ENCODE data around the gene LRRC57.

The LRRC57 gene

DNA sequence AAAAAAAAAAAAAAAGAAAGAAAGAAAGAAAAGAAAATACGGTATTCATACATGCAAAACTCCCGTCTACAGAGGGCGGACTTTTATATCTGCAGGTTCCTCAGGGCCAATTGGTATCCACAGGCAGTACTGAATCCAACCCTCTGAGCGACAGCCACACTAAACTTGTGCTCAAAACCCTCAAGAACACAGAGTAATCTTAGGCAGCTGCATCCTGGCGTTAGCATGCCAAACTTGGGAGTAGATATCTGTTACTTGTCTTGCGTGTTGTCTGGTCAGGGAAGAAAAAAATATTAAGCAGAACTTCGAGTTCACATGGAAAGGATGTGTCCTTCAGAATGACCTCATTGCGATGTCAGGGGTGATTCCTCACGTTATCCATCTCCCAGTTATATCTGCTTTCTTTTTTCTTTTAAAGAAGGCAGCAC, 40.3 kb downstream of the LRRC57 start:
- Mint-ChIP-seq H3K9me3 (no peaks in the 10 kb centered on the region), H3K4me1 (peaks cover 13% of the 10 kb centered on the region), H3K4me3 (no peak overlapping the region), H3K27ac (no peak overlapping the region), H3K36me3 (peaks cover 58% of the 10 kb centered on the region)
- DNase-seq (ENCODE audit: low spot score in 2 of 2) (no peak), ATAC-seq (no peak)

DNA sequence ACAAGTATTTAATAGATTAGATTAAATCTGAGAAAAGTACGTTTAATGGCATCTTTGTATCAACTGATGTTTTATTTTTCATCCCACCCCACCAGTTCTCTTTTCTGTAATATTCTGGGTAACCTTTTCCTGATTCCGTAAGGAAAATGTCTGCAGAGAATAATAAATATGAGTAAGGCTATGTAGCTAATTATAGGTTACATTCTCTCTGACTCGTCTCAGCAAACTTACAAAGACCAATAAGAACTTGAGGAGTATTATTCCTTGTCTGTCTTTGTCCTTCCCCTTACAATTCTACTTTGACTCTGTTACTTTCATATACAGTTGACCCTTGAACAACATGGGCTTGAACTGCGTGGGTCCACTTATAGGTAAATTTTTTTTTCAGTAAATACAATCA, 41.1 kb downstream of the LRRC57 start:
- no peak overlapping the region for H3K4me3 Mint-ChIP-seq
- DNase-seq (ENCODE audit: low spot score in 2 of 2) (no peak), ATAC-seq (no peak)
- H3K9me3 Mint-ChIP-seq = no peaks in the 10 kb centered on the region
- peaks cover 13% of the 10 kb centered on the region for H3K4me1 Mint-ChIP-seq
- H3K36me3 Mint-ChIP-seq = peaks cover 51% of the 10 kb centered on the region
- no peak overlapping the region for H3K27ac Mint-ChIP-seq

DNA sequence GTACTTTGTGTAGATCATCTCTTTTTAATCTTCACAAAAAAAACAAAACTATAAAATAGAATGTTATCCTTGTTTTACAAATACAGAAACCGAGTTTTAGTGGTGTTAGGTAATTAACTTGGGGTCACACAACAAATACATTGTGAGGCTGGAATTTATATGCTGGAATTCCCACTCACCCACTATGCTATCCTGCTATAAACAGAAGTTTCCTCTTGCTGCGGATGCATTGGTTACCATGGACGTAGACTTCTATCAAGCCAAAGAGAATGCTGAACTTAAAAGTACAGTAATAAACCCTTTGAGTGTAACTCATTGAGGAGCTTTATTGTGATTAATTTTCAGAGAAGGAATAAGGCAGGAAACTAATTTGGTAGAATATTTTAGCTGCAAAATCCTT, 44.0 kb downstream of the LRRC57 start:
- Mint-ChIP-seq H3K4me1 (peaks cover 13% of the 10 kb centered on the region), H3K36me3 (peaks cover 33% of the 10 kb centered on the region), H3K9me3 (no peaks in the 10 kb centered on the region), H3K27ac (peak overlapping the region; percentile 50), H3K4me3 (no peak overlapping the region)
- ATAC-seq (no peak), DNase-seq (ENCODE audit: low spot score in 2 of 2) (no peak)

DNA sequence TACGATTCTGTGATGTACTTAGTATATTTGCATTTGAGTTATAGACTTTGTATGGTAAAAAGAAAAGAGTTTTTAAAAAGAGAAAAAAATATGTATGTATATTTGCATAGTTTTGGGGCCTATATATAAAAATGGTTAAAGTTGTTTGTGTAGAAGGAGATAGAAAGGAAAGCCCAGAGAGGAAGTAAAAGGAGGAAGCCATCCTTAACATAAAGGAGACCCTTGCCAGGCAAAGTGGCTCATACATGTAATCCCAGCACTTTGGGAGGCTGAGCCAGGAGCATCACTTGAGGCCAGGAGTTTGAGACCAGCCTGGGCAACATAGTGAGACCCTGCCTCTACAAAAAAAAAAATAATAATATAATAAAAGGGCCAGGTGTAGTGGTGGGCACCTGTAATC, 44.8 kb downstream of the LRRC57 start:
- ATAC-seq (no peak), DNase-seq (ENCODE audit: low spot score in 2 of 2) (no peak)
- Mint-ChIP-seq H3K9me3 (no peaks in the 10 kb centered on the region), H3K4me3 (no peak overlapping the region), H3K4me1 (peaks cover 18% of the 10 kb centered on the region), H3K27ac (peak overlapping the region; percentile 2), H3K36me3 (peaks cover 29% of the 10 kb centered on the region)

DNA sequence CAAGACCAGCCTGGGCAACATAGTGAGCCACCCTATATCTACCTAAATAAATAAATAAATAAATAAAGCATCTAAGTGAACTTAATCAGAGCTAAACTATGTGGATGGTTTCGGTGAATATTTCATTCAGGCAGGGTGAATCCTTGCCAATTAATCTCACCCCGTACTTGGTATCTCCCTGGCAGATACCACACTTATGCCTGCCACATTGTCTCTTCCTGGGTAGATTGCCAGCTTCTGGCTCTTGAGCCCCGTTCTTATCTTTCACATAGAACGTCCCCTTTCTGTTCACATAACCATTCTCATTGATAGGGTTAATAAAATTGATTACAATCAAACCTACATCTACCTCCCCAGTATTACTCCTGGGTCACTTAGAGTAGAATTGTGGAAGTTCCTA, 46.1 kb downstream of the LRRC57 start:
- Mint-ChIP-seq H3K4me1 (peaks cover 25% of the 10 kb centered on the region), H3K36me3 (peaks cover 16% of the 10 kb centered on the region), H3K27ac (no peak overlapping the region), H3K4me3 (no peak overlapping the region), H3K9me3 (no peaks in the 10 kb centered on the region)
- DNase-seq (ENCODE audit: low spot score in 2 of 2) (no peak), ATAC-seq (no peak)

DNA sequence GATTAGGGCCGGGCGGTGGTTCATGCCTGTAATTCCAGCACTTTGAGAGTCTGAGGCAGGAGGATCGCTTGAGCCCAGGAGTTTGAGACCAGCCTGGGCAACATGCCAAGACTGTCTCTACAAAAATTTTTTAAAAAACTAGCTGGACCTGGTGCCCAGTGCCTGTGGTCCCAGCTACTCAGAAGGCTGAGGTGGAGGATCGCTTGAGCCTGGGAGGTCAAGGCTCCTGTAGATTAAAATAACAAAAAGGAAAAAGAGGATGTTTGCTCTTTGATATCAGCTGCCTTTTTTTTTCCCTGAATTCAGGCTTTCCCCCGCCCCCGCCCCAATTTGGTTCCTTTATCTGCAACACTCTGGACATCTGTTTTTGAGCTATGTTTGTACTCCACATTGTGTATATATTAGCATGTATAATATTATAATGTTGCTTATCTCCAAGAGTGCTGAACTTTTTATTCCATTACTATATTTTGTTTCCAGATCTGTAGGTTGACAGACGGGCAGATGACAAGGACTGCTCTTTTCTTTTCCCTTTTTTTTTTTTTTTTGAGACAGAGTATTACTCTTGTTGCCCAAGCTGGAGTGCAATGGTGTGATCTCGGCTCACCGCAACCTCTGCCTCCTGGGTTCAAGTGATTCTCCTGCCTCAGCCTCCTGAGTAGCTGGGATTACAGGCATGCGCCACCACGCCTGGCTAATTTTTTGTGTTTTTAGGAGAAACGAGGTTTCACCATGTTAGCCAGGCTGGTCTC, 48.6 kb downstream of the LRRC57 start:
- no peak overlapping the region for H3K4me3 Mint-ChIP-seq
- peaks cover 40% of the 10 kb centered on the region for H3K4me1 Mint-ChIP-seq
- peaks cover 11% of the 10 kb centered on the region for H3K36me3 Mint-ChIP-seq
- H3K9me3 Mint-ChIP-seq = no peaks in the 10 kb centered on the region
- no peak for ATAC-seq
- no peak for DNase-seq (ENCODE audit: low spot score in 2 of 2)
- peak overlapping the region; percentile 43 for H3K27ac Mint-ChIP-seq

DNA sequence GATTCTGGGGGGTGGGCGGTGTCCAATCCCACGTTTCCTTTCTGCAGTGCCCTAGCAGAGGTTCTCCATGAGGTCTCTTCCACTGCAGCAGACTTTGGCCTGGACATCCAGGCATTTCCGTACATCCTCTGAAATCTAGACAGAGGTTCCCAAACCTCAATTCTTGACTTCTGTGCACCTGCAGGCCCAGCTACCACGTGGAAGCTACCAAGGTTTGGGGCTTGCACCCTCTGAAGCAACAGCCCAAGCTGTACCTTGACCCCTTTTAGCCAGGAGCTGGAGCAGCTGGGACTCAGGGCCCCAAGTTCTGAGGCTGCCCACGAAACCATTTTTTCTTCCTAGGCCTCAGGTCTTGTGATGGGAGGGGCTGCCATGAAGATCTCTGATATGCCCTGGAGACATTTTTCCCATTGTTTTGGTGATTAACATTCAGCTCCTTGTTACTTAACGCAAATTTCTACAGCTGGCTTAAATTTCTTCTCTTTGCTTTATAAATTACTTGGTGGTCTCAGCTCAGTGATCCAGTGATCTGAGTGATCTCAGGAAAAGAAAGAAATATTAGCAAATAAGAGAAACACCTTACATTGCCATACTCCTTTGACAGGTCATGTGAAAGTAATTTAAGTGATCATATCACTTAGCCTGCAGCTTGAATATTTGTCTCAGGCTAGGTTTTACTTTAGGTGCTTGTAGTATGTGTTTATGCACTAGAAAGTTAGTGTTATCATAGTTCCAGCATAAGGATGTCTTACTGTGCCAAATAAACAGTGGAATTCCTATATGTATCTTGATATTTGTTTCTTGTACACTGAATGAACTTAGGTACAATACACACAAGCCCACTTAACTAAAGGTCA, 50.2 kb downstream of the LRRC57 start:
- DNase-seq (ENCODE audit: low spot score in 2 of 2) = no peak
- H3K4me1 Mint-ChIP-seq = peaks cover 51% of the 10 kb centered on the region
- no peak for ATAC-seq
- peak overlapping the region; percentile 64 for H3K27ac Mint-ChIP-seq
- peaks cover 10% of the 10 kb centered on the region for H3K36me3 Mint-ChIP-seq
- no peaks in the 10 kb centered on the region for H3K9me3 Mint-ChIP-seq
- H3K4me3 Mint-ChIP-seq = no peak overlapping the region

DNA sequence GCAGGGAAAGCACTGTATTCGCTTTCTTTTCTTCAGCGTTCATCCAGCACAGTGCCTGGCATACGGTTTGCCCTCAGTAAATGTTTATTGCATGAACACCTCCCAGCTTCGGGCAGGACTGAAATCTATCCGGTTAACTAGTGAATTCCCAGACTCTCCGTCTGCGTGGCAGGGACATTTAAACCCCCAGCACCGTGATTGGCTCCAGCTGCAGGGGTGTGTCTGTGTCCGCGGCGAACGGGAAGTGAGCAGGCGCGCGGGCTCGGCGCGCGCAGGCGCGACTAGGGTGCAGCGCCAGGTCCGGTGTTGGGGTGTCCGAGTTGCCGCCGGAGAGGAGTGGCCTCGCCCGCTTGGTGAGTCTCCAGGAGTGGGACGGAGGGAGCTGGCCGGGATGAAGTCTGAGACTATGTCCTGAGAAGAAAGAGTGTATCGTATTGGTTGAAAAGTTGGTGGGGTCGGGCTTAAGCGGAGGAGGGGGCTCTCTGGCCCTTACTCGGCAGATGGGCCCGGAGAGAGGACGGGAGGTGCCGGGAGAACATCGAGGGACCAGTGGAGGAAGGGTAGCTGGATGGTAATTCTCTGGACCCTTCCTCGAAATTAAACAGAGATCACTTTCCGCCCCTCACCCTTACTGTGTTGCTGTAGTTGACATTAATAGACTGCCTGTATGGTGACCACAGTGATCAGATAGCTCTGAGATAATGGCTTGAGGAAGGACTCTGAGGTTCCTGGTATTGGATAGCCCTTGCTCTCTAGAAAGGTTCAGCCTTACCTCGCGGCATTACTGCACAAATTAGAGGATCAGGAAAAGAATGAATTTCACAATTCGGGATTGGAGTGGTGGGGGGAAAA, 53.0 kb downstream of the LRRC57 start, which contains the start of gene SNAP23:
Gene SNAP23, plus strand, starts transcription at position 274 of the 852 bp plus-strand sequence. CDS start 16,213 bp downstream, outside the sequence.
- Mint-ChIP-seq H3K36me3 (peaks cover 18% of the 10 kb centered on the region), H3K4me1 (peaks cover 51% of the 10 kb centered on the region), H3K27ac (peak within 1 kb of the TSS; percentile 96), H3K9me3 (no peaks in the 10 kb centered on the region), H3K4me3 (peak within 1 kb of the TSS; percentile 92)
- DNase-seq (ENCODE audit: low spot score in 2 of 2) = peak; percentile 64 to 90
- peak; percentile 96 for ATAC-seq

DNA sequence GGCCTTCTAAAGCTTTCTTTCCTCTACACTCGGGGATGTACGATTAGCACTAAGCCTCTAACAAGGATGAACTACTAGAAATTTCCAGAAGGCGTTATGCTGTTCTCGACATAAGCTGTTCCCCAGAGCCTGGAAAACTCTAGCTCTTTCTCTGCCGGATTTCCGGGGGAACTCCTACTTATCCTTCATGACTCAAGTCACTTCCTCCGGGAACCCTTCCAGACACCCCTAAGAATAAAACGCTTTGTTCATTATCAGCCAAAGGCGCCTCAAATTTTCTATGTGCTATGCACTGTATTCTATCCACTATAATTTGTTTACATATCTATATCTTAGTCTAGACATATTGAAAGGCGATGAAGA, 53.6 kb downstream of the LRRC57 start:
- DNase-seq (ENCODE audit: low spot score in 2 of 2) (no peak), ATAC-seq (peak; percentile 1)
- Mint-ChIP-seq H3K27ac (peak overlapping the region; percentile 96), H3K4me3 (peak overlapping the region; percentile 92), H3K4me1 (peaks cover 51% of the 10 kb centered on the region), H3K9me3 (no peaks in the 10 kb centered on the region), H3K36me3 (peaks cover 19% of the 10 kb centered on the region)

DNA sequence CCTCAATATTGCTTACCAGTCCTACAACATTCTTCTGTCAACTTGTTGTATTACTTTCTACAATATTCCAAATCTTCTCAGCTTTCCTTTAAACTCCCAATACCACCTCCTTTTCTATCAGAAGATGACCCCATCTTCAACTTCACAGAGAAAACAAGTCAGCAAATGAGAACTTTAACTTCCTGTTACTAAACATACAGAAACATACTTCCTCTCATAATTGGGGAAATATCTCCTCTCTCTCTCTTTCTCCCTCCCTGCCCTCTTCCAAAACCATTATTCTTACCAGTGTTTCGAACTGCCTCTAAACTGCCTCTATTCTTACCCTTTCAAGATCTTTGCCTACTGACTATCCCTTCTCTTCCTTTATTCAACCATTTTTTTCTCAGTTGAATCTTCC, 54.9 kb downstream of the LRRC57 start:
- ATAC-seq = no peak
- Mint-ChIP-seq H3K9me3 (no peaks in the 10 kb centered on the region), H3K4me1 (peaks cover 47% of the 10 kb centered on the region)

DNA sequence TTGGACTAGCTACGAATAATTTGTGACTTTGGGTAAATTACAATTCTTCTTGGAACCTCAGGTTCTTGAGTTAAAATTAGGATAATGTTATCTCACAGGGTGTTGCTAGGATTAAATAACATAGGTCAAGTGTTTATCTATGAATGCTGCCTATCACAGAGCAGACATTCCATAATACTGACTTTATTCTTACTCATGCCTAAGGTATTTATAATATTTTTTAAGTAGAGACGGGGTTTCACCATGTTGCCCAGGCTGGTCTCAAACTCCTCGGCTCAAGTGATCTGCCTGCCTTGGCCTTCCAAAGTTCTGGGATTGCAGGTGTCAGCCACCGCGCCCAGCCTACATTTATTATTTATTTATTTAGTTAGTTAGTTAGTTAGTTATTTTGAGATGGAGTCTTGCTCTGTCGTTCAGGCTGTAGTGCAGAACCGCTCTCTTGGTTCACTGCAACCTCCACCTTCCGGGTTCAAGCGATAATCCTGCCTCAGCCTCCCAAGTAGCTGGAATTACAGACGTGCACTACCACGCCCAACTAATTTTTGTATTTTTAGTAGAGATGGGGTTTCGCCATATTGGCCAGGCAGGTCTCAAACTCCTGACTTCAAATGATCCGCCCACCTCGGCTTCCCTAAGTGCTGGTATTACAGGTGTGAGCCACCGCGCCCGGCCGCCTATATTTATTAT, 56.9 kb downstream of the LRRC57 start:
- peak overlapping the region; percentile 97 for H3K27ac Mint-ChIP-seq
- DNase-seq (ENCODE audit: low spot score in 2 of 2) = no peak
- no peaks in the 10 kb centered on the region for H3K9me3 Mint-ChIP-seq
- no peak for ATAC-seq
- peak overlapping the region; percentile 94 for H3K4me3 Mint-ChIP-seq
- peaks cover 42% of the 10 kb centered on the region for H3K4me1 Mint-ChIP-seq
- H3K36me3 Mint-ChIP-seq = peaks cover 25% of the 10 kb centered on the region

More for the DNA sequence above, 54.9 kb downstream of the LRRC57 start:
- Mint-ChIP-seq H3K4me3 (no peak overlapping the region), H3K27ac (peak overlapping the region; percentile 0), H3K36me3 (peaks cover 19% of the 10 kb centered on the region)
- no peak for DNase-seq (ENCODE audit: low spot score in 2 of 2)

DNA sequence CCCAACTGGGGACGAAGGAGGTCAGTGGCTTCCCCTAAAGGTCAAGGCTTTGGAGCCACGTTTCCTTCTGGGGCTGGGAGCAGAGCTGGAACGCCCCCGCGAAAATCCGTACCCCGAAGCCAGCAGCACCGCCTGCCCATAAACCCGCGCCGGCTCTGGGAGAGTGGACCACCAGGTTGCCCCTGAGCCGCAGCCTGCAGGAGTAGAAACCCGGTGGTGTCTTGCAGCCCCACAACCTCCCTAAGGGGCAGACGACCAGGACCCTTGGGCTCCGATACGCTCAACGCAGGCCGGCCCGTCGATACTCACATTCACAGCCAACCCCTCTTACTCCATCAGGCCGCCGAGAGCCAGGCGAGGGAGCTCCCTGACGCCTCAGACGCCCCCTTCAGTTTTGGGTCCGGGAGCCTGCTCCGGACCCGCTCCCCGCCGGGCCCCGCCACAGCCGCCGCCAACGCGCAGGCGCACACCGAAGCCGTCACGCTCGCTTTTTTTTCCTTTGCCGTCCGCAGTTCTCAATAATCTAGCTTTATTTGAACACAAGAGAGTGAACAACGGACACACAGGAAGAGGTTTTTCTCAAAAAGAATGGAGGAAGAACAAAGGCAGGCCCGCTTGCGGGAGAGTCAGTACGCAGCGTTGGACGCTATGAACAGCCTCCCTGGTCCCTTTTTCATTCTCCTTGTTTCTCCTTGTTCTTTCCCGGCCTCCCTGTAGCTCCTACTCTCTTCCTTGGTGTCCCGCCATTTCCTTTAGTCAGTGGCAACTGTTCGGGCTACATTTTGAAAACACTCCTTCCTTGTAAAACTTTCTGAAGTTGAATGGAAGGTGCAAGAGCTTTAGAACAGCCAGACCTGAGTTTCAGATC, 57.7 kb downstream of the LRRC57 start, which contains the start of gene ZNF106:
Gene ZNF106, minus strand, starts transcription at position 471 of the 868 bp plus-strand sequence. CDS start 18,852 bp downstream, outside the sequence.
- DNase-seq (ENCODE audit: low spot score in 2 of 2) (peak; percentile 77 to 94), ATAC-seq (peak; percentile 78)
- Mint-ChIP-seq H3K27ac (peak within 1 kb of the TSS; percentile 97), H3K4me1 (peaks cover 34% of the 10 kb centered on the region), H3K36me3 (peaks cover 30% of the 10 kb centered on the region), H3K4me3 (peak within 1 kb of the TSS; percentile 94), H3K9me3 (no peaks in the 10 kb centered on the region)

DNA sequence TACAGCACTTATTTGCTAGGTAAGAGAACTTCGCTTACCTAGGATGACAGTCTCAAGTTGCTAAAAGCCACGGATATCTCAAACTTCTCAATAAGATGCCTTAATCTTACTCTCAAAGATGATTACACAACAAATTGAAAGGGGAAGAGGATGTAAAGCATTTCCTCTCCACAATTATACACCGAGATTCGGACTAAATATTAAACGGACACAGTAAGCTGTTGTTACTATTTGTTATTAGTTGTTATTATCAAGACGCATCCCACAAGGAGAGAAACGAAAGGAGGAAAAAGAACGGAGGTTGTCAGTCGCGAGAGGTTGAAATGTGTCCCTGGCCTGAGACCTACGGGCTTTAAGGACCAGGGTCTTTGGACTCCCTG, 58.3 kb downstream of the LRRC57 start:
- Mint-ChIP-seq H3K4me1 (peaks cover 28% of the 10 kb centered on the region), H3K9me3 (no peaks in the 10 kb centered on the region), H3K27ac (peak overlapping the region; percentile 97), H3K4me3 (peak overlapping the region; percentile 94), H3K36me3 (peaks cover 30% of the 10 kb centered on the region)
- ATAC-seq = no peak
- no peak for DNase-seq (ENCODE audit: low spot score in 2 of 2)
